K562 (cell line): ENCODE results near the gene C13orf46. TPM values are rescaled to one million over a fixed set of nuclear protein-coding genes. Genes with fewer than 3 reads are reported as not detected.

ENCODE experiments used
- ATAC-seq: fragments of 200-7000 bp; cut with Tn5 transposase; 3 replicates; pipeline ENCODE4 v1.9.1; 2020; ENCODE audit warnings: moderate library complexity
- BruUV-seq: library from RNA; stranded (reverse); fragments of 400-500 nt; replicated peaks from 2 replicates; lab custom pipeline; 2021; lab: Mats Ljungman, UMichigan
- CTCF ChIA-PET: fragments of 300-600 bp; formaldehyde crosslinking; extraction: SDS; loops from one replicate; lab custom pipeline; 2021; ENCODE audit warnings: low intra/inter-chr PET ratio; lab: Yijun Ruan, JAX
- POLR2A ChIA-PET: fragments of 300-600, 350-650 bp; sonication (Branson Sonifier 250); formaldehyde crosslinking; extraction: SDS; loops from one replicate; lab custom pipeline; 2021; ENCODE audit warnings: antibody characterized with exemption, inconsistent platforms; lab: Yijun Ruan, JAX
- DNase-seq, 4 experiments: peaks; one replicate each; pipeline versions ENCODE4 v3.0.0 to v3.0.0-alpha.2; 2011 to 2018; ENCODE audit warnings: low spot score in 3 of 4, mixed read lengths in 3 of 4; ENCODE audit errors: extremely low read depth in 1 of 4
- FAIRE-seq: peaks from 2 replicates; lab custom pipeline; 2011; peaks lifted over from hg19 to GRCh38; lab: Jason Lieb, UNC
- H2AFZ ChIP-seq: 2 replicates; pipeline ENCODE4 v1.6.0; 2011; ENCODE audit warnings: low read depth, low read length, control low read depth, inconsistent platforms
- H3K27ac ChIP-seq: fragments of 200-600 bp; 3 replicates; pipeline ENCODE4 v1.8.0; 2011; ENCODE audit warnings: low read depth, mild to moderate bottlenecking, control low read depth, inconsistent platforms, low read length, moderate library complexity, mixed read lengths; ENCODE audit errors: extremely low read depth
- H3K27me3 ChIP-seq, 2 experiments: fragments of 300-600 bp in 1 of 2; 2 replicates in 1 of 2; 3 replicates in 1 of 2; pipeline versions ENCODE4 v1.6.0 to v1.8.0; 2011; ENCODE audit warnings: inconsistent platforms in 2 of 2, low read length in 2 of 2, mild to moderate bottlenecking in 1 of 2, mixed read lengths in 1 of 2, moderate library complexity in 1 of 2; ENCODE audit not compliant: control insufficient read depth in 2 of 2, insufficient read depth in 2 of 2
- H3K36me3 ChIP-seq: fragments of 300-600 bp; 3 replicates; pipeline ENCODE4 v1.8.0; 2011; ENCODE audit warnings: mild to moderate bottlenecking, low read length, inconsistent platforms; ENCODE audit not compliant: control insufficient read depth, insufficient read depth
- H3K4me1 ChIP-seq, 2 experiments: fragments of 200-600 bp in 1 of 2; replicated peaks in 1 of 2; 2 replicates in 1 of 2; 3 replicates in 1 of 2; pipeline versions ENCODE4 v1.5.1 to v1.8.0; 2011; ENCODE audit warnings: inconsistent platforms in 2 of 2, low read length in 2 of 2, mild to moderate bottlenecking in 1 of 2, mixed read lengths in 1 of 2, moderate library complexity in 1 of 2; ENCODE audit not compliant: control insufficient read depth in 2 of 2, insufficient read depth in 2 of 2
- H3K4me2 ChIP-seq: 2 replicates; pipeline ENCODE4 v1.6.1; 2011; ENCODE audit warnings: low read length, control low read depth, inconsistent platforms, mixed read lengths; ENCODE audit not compliant: insufficient read depth
- H3K4me3 ChIP-seq: fragments of 200-600 bp; sonication (generic), shearing (Covaris generic); 2 replicates; pipeline ENCODE4 v1.5.1; 2016; ENCODE audit warnings: control low read depth, inconsistent platforms
- H3K79me2 ChIP-seq: fragments of 200-600 bp; 3 replicates; pipeline ENCODE4 v1.8.0; 2011; ENCODE audit warnings: low read length, inconsistent platforms; ENCODE audit not compliant: control insufficient read depth, insufficient read depth
- H3K9ac ChIP-seq, 2 experiments: 2 replicates each; pipeline versions ENCODE4 v1.6.0 to v1.6.1; 2011; ENCODE audit warnings: low read depth in 2 of 2, low read length in 2 of 2, control low read depth in 1 of 2, inconsistent platforms in 1 of 2, mild to moderate bottlenecking in 1 of 2, mixed read lengths in 1 of 2; ENCODE audit not compliant: insufficient read depth in 1 of 2
- H3K9me1 ChIP-seq: one replicate; pipeline ENCODE4 v1.6.0; 2011; ENCODE audit warnings: inconsistent platforms, mild to moderate bottlenecking, low read length, moderate library complexity; ENCODE audit not compliant: control insufficient read depth, insufficient read depth
- H3K9me3 ChIP-seq: replicated peaks from 2 replicates; pipeline ENCODE4 v1.5.1; 2011; ENCODE audit warnings: low read depth, low read length, inconsistent platforms; ENCODE audit not compliant: control insufficient read depth, insufficient read depth
- H4K20me1 ChIP-seq: replicated peaks from 2 replicates; pipeline ENCODE4 v1.6.1; 2011; ENCODE audit warnings: low read length, inconsistent platforms, mixed read lengths; ENCODE audit not compliant: control insufficient read depth, insufficient read depth
- BRF1 ChIP-seq: IDR thresholded peaks from 3 replicates; pipeline ENCODE4 v1.6.1; 2011; ENCODE audit warnings: borderline replicate concordance, mild to moderate bottlenecking; ENCODE audit not compliant: insufficient read length; ENCODE audit errors: extremely low read depth
- CHD4 ChIP-seq: fragments of 200-600 bp; sonication (generic); IDR thresholded peaks from 3 replicates; pipeline ENCODE4 v1.6.1; 2012; ENCODE audit warnings: low read depth, mild to moderate bottlenecking, mixed read lengths, low read length, inconsistent platforms; ENCODE audit not compliant: insufficient read depth, insufficient replicate concordance, poor library complexity, severe bottlenecking
- COPS2 ChIP-seq: fragments of 450-650 bp; conservative IDR thresholded peaks from 2 replicates; pipeline ENCODE4 v1.6.1; 2016; ENCODE audit warnings: mild to moderate bottlenecking, moderate library complexity
- EZH2 ChIP-seq: IDR thresholded peaks from 2 replicates; pipeline ENCODE4 v1.6.1; 2012; ENCODE audit warnings: low read depth, mild to moderate bottlenecking, inconsistent platforms, low read length, borderline replicate concordance
- GATAD2A ChIP-seq: fragments of 450-650 bp; IDR thresholded peaks from 2 replicates; pipeline ENCODE4 v1.6.1; 2017
- MAFF ChIP-seq: IDR thresholded peaks from 2 replicates; pipeline ENCODE4 v1.6.1; 2012; ENCODE audit warnings: low read length, improper control_type of control experiment
- PHF21A ChIP-seq: fragments of 450-650 bp; IDR thresholded peaks from 2 replicates; pipeline ENCODE4 v1.6.1; 2017; ENCODE audit warnings: low read depth, borderline replicate concordance
- SMAD4 ChIP-seq: fragments of 250-450 bp; sonication (Bioruptor Pico); conservative IDR thresholded peaks from 2 replicates; pipeline ENCODE4 v1.8.0; 2021; ENCODE audit warnings: inconsistent platforms, mild to moderate bottlenecking, moderate library complexity
- TGIF2 ChIP-seq: sonication (generic); formaldehyde crosslinking; IDR thresholded peaks from 2 replicates; pipeline ENCODE4 v1.8.1; 2022; ENCODE audit warnings: mild to moderate bottlenecking, missing genetic modification reagents, moderate library complexity
- WGBS: fragments of 100-300 bp; shearing (Covaris generic); methylation state at CpG from one replicate; pipeline ENCODE4 v1.1.6; 2016; ENCODE audit warnings: low coverage, mixed read lengths; ENCODE audit not compliant: insufficient coverage; ENCODE audit errors: missing lambda C conversion rate; 5-methylcytosine and 5-hydroxymethylcytosine counted together
- in situ Hi-C: fragments of 300-500 bp; cut with MboI; formaldehyde crosslinking; loops from 4 replicates; pipeline ENCODE4 v1.15.0; 2018; ENCODE audit warnings: inconsistent platforms, mixed read lengths
- intact Hi-C: fragments of 100-400 bp; cut with micrococcal nuclease; formaldehyde crosslinking; loops from 2 replicates; pipeline ENCODE4 v1.14.2; 2022
- polyA plus RNA-seq, 8 experiments: library from polyadenylated mRNA; depleted of rRNA in 4 of 8; stranded (reverse) in 5 of 8; unstranded in 3 of 8; fragments of >200 nt; fragmentation: Nextera tagmentation in 2 of 8; fragmentation: Illumina TruSeq in 1 of 8; extraction: Ambion mirVana in 2 of 8; extraction: Trizol in 1 of 8; gene quantifications; 2 replicates each; pipeline versions ENCODE4 v1.2.1 to v1.2.3, GENCODE V29; 2011 to 2014; ENCODE audit warnings: inconsistent platforms in 1 of 8, missing spikeins in 1 of 8
- total RNA-seq, 7 experiments: library from RNA; depleted of rRNA in 6 of 7; stranded (reverse); fragments of >200 nt in 6 of 7; fragmentation: Illumina TruSeq in 2 of 7; extraction: Trizol in 2 of 7; gene quantifications; 2 replicates each; pipeline versions ENCODE4 v1.2.1 to v1.2.3, GENCODE V29; 2011 to 2021; ENCODE audit warnings: low replicate concordance in 1 of 7
- TF ChIP-seq, protein P1 (sequence below): sonication (generic); formaldehyde crosslinking; IDR thresholded peaks from 2 replicates; pipeline ENCODE4 v1.8.0; 2022; ENCODE audit warnings: missing genetic modification reagents, mild to moderate bottlenecking, borderline replicate concordance
- TF ChIP-seq, protein P2 (sequence below): fragments of 250-450 bp; sonication (Bioruptor Pico); IDR thresholded peaks from 2 replicates; pipeline ENCODE4 v1.5.0; 2022; ENCODE audit warnings: mild to moderate bottlenecking
- TF ChIP-seq, protein P3 (sequence below): fragments of 450-650 bp; IDR thresholded peaks from one replicate; pipeline ENCODE4 v1.6.1; 2018; ENCODE audit warnings: mild to moderate bottlenecking, moderate library complexity; ENCODE audit not compliant: partially characterized antibody

Gene C13orf46
- total and polyA plus RNA-seq, 9 of the 15 experiments (the other 6 are each of a cell fraction or from before 2014, with no cell fraction given) = 0.04 to 0.24 (median 0.05) TPM; not detected in 4

DNA sequence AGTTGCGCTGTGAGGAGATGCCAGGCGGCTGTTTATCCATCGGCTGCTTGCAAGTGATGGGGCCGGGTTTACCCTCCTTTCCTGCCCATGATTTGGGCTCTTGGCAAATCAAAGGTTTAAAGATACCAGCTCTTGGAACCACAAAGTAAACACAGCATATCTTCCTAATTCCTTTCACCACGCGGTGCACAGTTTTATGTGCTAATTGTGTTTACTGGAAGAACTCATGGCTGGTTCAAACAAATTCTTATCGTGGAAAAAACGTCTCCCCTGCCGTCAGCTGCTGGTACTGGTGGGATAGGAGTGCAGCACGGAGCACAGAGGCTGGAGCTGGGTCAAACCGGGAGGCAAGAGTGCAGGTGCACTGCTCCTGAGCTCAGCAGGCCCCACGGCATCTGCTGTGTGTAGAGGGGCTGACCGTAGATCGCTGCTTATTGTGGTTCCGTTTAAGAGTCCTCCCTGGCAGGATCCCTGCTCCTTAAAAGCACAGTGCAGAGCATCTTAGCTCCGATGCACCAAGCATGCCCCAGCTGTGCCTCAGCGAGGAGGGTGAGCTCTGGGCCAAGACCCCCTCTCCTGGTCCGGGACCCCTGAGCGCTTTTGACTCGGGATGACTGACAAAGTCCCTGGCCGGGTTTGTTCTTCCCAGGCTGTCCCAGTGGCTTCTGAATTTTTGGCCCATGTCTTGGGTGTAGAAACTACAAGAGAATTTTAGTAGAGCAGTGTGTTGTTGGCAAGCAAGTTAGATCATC lies 58.7 kb downstream of the C13orf46 start:
- Histone ChIP-seq H3K9me3 (no peaks in the 10 kb centered on the region), H3K9ac (no peak overlapping the region), H3K27ac (no peak overlapping the region), H4K20me1 (0 out of 2 replicates have a peak, but pooled peaks cover 4% of the 10 kb centered on the region), H2AFZ (no peak overlapping the region), H3K79me2 (no peaks in the 10 kb centered on the region), H3K4me3 (no peak overlapping the region), H3K4me1 (peaks cover 0 to 9% of the 10 kb centered on the region in 2 experiments; a peak in 2 of 5 replicates), H3K9me1 (no peaks in the 10 kb centered on the region), H3K4me2 (no peak overlapping the region), H3K27me3 (peaks cover 24 to 66% of the 10 kb centered on the region in 2 experiments; a peak in 4 of 5 replicates), H3K36me3 (no peaks in the 10 kb centered on the region)
- intact Hi-C loops = no loop called here
- CTCF ChIA-PET = no interaction called here
- in situ Hi-C loops = loop anchor here (10.0 kb wide), 2 partner anchors 90 to 260 kb away; partner anchors contain the start of gene ATP4B
- ATAC-seq (no peak), FAIRE-seq (no peak), DNase-seq (no peak)
- POLR2A ChIA-PET = interaction anchor here (1.4 kb wide), 1 partner anchor 9 kb away, joined by 4 read pairs; no protein-coding TSS in a partner anchor
- no TSS peak for BruUV-seq
- 3% methylated on average over 16 of the region's 21 CpGs for WGBS
- TF ChIP-seq PHF21A = no peak
- TF ChIP-seq TGIF2 = no peak
- TF ChIP-seq BRF1 = no peak
- no peak for TF ChIP-seq EZH2
- TF ChIP-seq, protein P1, sequence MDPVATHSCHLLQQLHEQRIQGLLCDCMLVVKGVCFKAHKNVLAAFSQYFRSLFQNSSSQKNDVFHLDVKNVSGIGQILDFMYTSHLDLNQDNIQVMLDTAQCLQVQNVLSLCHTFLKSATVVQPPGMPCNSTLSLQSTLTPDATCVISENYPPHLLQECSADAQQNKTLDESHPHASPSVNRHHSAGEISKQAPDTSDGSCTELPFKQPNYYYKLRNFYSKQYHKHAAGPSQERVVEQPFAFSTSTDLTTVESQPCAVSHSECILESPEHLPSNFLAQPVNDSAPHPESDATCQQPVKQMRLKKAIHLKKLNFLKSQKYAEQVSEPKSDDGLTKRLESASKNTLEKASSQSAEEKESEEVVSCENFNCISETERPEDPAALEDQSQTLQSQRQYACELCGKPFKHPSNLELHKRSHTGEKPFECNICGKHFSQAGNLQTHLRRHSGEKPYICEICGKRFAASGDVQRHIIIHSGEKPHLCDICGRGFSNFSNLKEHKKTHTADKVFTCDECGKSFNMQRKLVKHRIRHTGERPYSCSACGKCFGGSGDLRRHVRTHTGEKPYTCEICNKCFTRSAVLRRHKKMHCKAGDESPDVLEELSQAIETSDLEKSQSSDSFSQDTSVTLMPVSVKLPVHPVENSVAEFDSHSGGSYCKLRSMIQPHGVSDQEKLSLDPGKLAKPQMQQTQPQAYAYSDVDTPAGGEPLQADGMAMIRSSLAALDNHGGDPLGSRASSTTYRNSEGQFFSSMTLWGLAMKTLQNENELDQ = no peak
- TF ChIP-seq, protein P2, sequence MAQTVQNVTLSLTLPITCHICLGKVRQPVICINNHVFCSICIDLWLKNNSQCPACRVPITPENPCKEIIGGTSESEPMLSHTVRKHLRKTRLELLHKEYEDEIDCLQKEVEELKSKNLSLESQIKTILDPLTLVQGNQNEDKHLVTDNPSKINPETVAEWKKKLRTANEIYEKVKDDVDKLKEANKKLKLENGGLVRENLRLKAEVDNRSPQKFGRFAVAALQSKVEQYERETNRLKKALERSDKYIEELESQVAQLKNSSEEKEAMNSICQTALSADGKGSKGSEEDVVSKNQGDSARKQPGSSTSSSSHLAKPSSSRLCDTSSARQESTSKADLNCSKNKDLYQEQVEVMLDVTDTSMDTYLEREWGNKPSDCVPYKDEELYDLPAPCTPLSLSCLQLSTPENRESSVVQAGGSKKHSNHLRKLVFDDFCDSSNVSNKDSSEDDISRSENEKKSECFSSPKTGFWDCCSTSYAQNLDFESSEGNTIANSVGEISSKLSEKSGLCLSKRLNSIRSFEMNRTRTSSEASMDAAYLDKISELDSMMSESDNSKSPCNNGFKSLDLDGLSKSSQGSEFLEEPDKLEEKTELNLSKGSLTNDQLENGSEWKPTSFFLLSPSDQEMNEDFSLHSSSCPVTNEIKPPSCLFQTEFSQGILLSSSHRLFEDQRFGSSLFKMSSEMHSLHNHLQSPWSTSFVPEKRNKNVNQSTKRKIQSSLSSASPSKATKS (CRISPR knock-in tag) = no peak
- TF ChIP-seq MAFF = no peak
- TF ChIP-seq GATAD2A = no peak
- no peak for TF ChIP-seq COPS2
- no peak for TF ChIP-seq SMAD4 (CRISPR knock-in tag)
- TF ChIP-seq CHD4 = no peak
- TF ChIP-seq, protein P3, sequence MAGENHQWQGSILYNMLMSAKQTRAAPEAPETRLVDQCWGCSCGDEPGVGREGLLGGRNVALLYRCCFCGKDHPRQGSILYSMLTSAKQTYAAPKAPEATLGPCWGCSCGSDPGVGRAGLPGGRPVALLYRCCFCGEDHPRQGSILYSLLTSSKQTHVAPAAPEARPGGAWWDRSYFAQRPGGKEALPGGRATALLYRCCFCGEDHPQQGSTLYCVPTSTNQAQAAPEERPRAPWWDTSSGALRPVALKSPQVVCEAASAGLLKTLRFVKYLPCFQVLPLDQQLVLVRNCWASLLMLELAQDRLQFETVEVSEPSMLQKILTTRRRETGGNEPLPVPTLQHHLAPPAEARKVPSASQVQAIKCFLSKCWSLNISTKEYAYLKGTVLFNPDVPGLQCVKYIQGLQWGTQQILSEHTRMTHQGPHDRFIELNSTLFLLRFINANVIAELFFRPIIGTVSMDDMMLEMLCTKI = no peak
